B cell (primary cell): ENCODE results near the gene ESYT2. TPM values are rescaled to one million over a fixed set of nuclear protein-coding genes. Genes with fewer than 3 reads are reported as not detected.

Experiments used
- ATAC-seq: fragments of 200-7000 bp; cut with Tn5 transposase; one replicate; pipeline ENCODE4 v1.10.0; 2021; ENCODE audit warnings: low read depth, mild to moderate bottlenecking, moderate number of reproducible peaks, moderate library complexity
- CTCF ChIA-PET: fragments of 350-600 bp; sonication (Branson Sonifier 250); formaldehyde crosslinking; loops from one replicate; lab custom pipeline; 2021; ENCODE audit warnings: antibody characterized with exemption, inconsistent platforms; lab: Charles Lee
- POLR2A ChIA-PET: fragments of 350-600 bp; sonication (Branson Sonifier 250); formaldehyde crosslinking; loops from one replicate; lab custom pipeline; 2021; ENCODE audit warnings: antibody characterized with exemption; lab: Charles Lee
- DNase-seq: peaks from one replicate; pipeline ENCODE4 v3.0.0; 2013
- H2AFZ ChIP-seq: 2 replicates; pipeline ENCODE4 v1.6.1; 2012; ENCODE audit warnings: mild to moderate bottlenecking, low read depth, low read length; ENCODE audit not compliant: insufficient read depth, poor library complexity, severe bottlenecking
- H3K27ac ChIP-seq, 2 donors: 1 replicate in 1 of 2; 2 replicates in 1 of 2; pipeline ENCODE4 v1.5.1; 2012 to 2013; ENCODE audit warnings: low read length in 2 of 2, mild to moderate bottlenecking in 2 of 2, moderate library complexity in 1 of 2
- H3K27me3 ChIP-seq, 4 experiments: fragments of 200-600 bp in 1 of 4; sonication (generic) in 1 of 4; replicated peaks in 1 of 4; 1 replicate in 2 of 4; 2 replicates in 2 of 4; pipeline versions ENCODE4 v1.6.1 to v1.7.0; 2013 to 2016; ENCODE audit warnings: low read length in 3 of 4, mild to moderate bottlenecking in 2 of 4, mixed read lengths in 1 of 4, moderate library complexity in 1 of 4; ENCODE audit not compliant: insufficient read depth in 4 of 4, control insufficient read depth in 3 of 4; ENCODE audit errors: control extremely low read depth in 1 of 4
- H3K36me3 ChIP-seq, 2 experiments: replicated peaks in 1 of 2; 1 replicate in 1 of 2; 2 replicates in 1 of 2; pipeline versions ENCODE4 v1.6.1 to v1.7.1; 2013; ENCODE audit warnings: low read length in 1 of 2; ENCODE audit not compliant: insufficient read depth in 2 of 2, control insufficient read depth in 1 of 2; ENCODE audit errors: control extremely low read depth in 1 of 2, extremely low read depth in 1 of 2
- H3K4me1 ChIP-seq, 2 donors: fragments of 200-600 bp in 1 of 2; sonication (generic) in 1 of 2; 1 replicate in 1 of 2; 2 replicates in 1 of 2; pipeline versions ENCODE4 v1.5.1 to v1.6.1; 2013 to 2017; ENCODE audit warnings: low read length in 2 of 2; ENCODE audit not compliant: control insufficient read depth in 2 of 2, insufficient read depth in 2 of 2
- H3K4me2 ChIP-seq: replicated peaks from 2 replicates; pipeline ENCODE3; 2012; ENCODE audit warnings: mild to moderate bottlenecking, low read depth, low read length; ENCODE audit not compliant: poor library complexity, severe bottlenecking
- H3K4me3 ChIP-seq, 5 experiments: fragments of 200-600 bp in 1 of 5; sonication (generic) in 1 of 5; 1 replicate in 3 of 5; 2 replicates in 2 of 5; pipeline versions ENCODE4 v1.5.1 to v1.7.0; 2011 to 2016; ENCODE audit warnings: low read length in 4 of 5, mild to moderate bottlenecking in 4 of 5, low read depth in 2 of 5, control low read depth in 1 of 5, moderate library complexity in 1 of 5; ENCODE audit not compliant: insufficient read depth in 1 of 5; ENCODE audit errors: control extremely low read depth in 1 of 5, extremely low read depth in 1 of 5
- H3K79me2 ChIP-seq: fragments of 200-600 bp; sonication (generic); one replicate; pipeline ENCODE4 v1.6.0; 2016; ENCODE audit warnings: low read length; ENCODE audit not compliant: control insufficient read depth, insufficient read depth
- H3K9ac ChIP-seq: fragments of 200-600 bp; sonication (generic); 2 replicates; pipeline ENCODE4 v1.6.1; 2017; ENCODE audit warnings: mild to moderate bottlenecking, low read length, moderate library complexity
- H3K9me3 ChIP-seq, 3 donors: one replicate each; pipeline versions ENCODE4 v1.6.1 to v1.7.1; 2013; ENCODE audit warnings: low read length in 2 of 3; ENCODE audit not compliant: control insufficient read depth in 2 of 3, insufficient read depth in 1 of 3; ENCODE audit errors: control extremely low read depth in 1 of 3
- H4K20me1 ChIP-seq: 2 replicates; pipeline ENCODE4 v1.6.0; 2012; ENCODE audit warnings: mild to moderate bottlenecking, low read length; ENCODE audit not compliant: insufficient read depth, control insufficient read depth, poor library complexity, severe bottlenecking
- H3K27ac Mint-ChIP-seq: one replicate; pipeline ENCODE4 v1.8.0; 2021; ENCODE audit warnings: mixed read lengths
- H3K27me3 Mint-ChIP-seq: one replicate; pipeline ENCODE4 v1.8.0; 2021; ENCODE audit warnings: mixed read lengths
- H3K4me1 Mint-ChIP-seq: one replicate; pipeline ENCODE4 v1.8.0; 2021; ENCODE audit warnings: mixed read lengths
- H3K4me3 Mint-ChIP-seq: one replicate; pipeline ENCODE4 v1.8.0; 2021; ENCODE audit warnings: mixed read lengths
- H3K9me3 Mint-ChIP-seq: one replicate; pipeline ENCODE4 v1.8.0; 2022; ENCODE audit warnings: mixed read lengths; ENCODE audit not compliant: insufficient read depth
- CTCF ChIP-seq: fragments of 200-600 bp; IDR thresholded peaks from one replicate; pipeline ENCODE4 v1.8.0; 2022; ENCODE audit warnings: antibody characterized with exemption, mild to moderate bottlenecking
- EZH2 ChIP-seq: IDR thresholded peaks from 2 replicates; pipeline ENCODE4 v1.6.1; 2012; ENCODE audit warnings: borderline replicate concordance, low read depth, mild to moderate bottlenecking, moderate library complexity, low read length; ENCODE audit not compliant: insufficient read depth, poor library complexity, severe bottlenecking
- WGBS: methylation state at CpG from one replicate; pipeline ENCODE4 v1.1.5; 2013; ENCODE audit warnings: missing lambda C conversion rate; ENCODE audit not compliant: insufficient coverage; 5-methylcytosine and 5-hydroxymethylcytosine counted together
- intact Hi-C: fragments of 100-400 bp; cut with micrococcal nuclease; formaldehyde crosslinking; loops from one replicate; pipeline ENCODE4 v1.10.0; 2022
- polyA plus RNA-seq: library from polyadenylated mRNA; depleted of rRNA; stranded (reverse); fragments of >200 nt; gene quantifications from 2 replicates; pipeline ENCODE4 v1.2.3, GENCODE V29; 2012
- total RNA-seq, 2 donors: library from RNA; stranded (reverse); fragments of 120-200 nt in 1 of 2; gene quantifications; 1 replicate in 1 of 2; 2 replicates in 1 of 2; pipeline versions ENCODE4 v1.2.3 to v1.2.4, GENCODE V29; 2013 to 2022

Gene ESYT2
- total and polyA plus RNA-seq, 2 donors (not counting 1 experiment from before 2014, with no cell fraction given): 12.0 to 34.2 TPM

GRCh38 chr7:158856883-158857668, 27.8 kb upstream of the ESYT2 start:
- 16% methylated on average over 19 of the region's 31 CpGs for WGBS
- POLR2A ChIA-PET: interaction anchor here (1.7 kb wide), 1 partner anchor 28 kb away, joined by 4 read pairs; the partner anchor contains the start of gene ESYT2

More at GRCh38 chr7:158856883-158857668, 27.8 kb upstream of the ESYT2 start:
- CTCF ChIA-PET: interaction anchor here (0.7 to 0.9 kb wide), 2 partner anchors 119 to 166 kb away, joined by 5 to 7 read pairs; no protein-coding TSS in a partner anchor
- DNase-seq (no peak), ATAC-seq (no peak)
- H3K79me2 ChIP-seq: no peaks in the 10 kb centered on the region
- peak overlapping the region; percentile 97 for H3K4me3 Mint-ChIP-seq
- H3K27ac Mint-ChIP-seq: peak overlapping the region; percentile 59
- H3K27me3 Mint-ChIP-seq: no peaks in the 10 kb centered on the region
- H3K4me1 ChIP-seq: peaks cover 4 to 5% of the 10 kb centered on the region in 2 donors
- peaks cover 13% of the 10 kb centered on the region for H3K4me1 Mint-ChIP-seq
- TF ChIP-seq CTCF (no peak), EZH2 (no peak)
- intact Hi-C loops: loop anchor here (1.0 to 2.0 kb wide), 4 partner anchors 28 to 160 kb away; partner anchors contain the start of genes ESYT2 and NCAPG2
- no peaks in the 10 kb centered on the region for H3K36me3 ChIP-seq
- H3K9me3 ChIP-seq: no peaks in the 10 kb centered on the region
- peak overlapping the region; percentile 65 for H3K9ac ChIP-seq
- H4K20me1 ChIP-seq: no peaks in the 10 kb centered on the region
- peak overlapping the region; percentile 84 for H2AFZ ChIP-seq
- H3K9me3 Mint-ChIP-seq: no peaks in the 10 kb centered on the region
- H3K4me3 ChIP-seq: peak overlapping the region in 4 of 5 experiments; percentile 56 to 72 (median 68)
- H3K4me2 ChIP-seq: peak overlapping the region; percentile 87
- peak overlapping the region; percentile 34 to 85 for H3K27ac ChIP-seq
- peaks cover 0 to 3% (median 0%) of the 10 kb centered on the region in 4 experiments for H3K27me3 ChIP-seq
